ENCODE measurements around the gene PPM1E. TPM values are rescaled to one million over a fixed set of nuclear protein-coding genes. Genes with fewer than 3 reads are reported as not detected.
A peak's percentile ranks its signal among the peaks of the same experiment; 100 is the strongest.
"Not testable (repeated sequence)": the region's sequence is repeated elsewhere in the genome, so short reads cannot be mapped to it uniquely, and the experiment has no call there.

PPM1E gene
- total RNA-seq, 1 experiment from 2014 or later = 3.5 TPM

DNA sequence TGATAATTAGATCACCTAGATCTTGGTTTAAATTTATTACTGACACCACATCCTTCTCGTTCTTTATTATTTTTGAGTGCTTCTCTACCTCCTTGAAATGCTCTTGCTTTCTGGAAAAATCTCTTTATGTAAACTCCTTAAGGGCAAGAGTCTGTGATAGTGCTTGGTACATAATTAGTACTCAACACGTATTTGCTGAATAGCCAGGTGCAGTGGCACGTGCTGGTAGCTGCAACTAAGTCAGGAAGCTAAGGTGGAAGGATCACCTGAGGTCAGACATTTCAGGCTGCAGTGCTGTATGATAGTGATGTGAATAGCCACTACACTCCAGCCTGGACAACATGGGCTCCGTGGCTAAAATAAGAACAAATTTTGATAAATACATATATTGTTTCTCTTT lies 63.0 kb downstream of the PPM1E start:
- no peak for DNase-seq (ENCODE audit: low read depth, low spot score)
- in situ Hi-C loops (cut with HindIII; ENCODE audit: low pct_unique_long_range_greater_than_20kb, low sequenced_read_pairs) = no loop called here

GRCh38 chr17:58822148-58823050 lies 66.7 kb downstream of the PPM1E start:
- in situ Hi-C loops (cut with HindIII; ENCODE audit: low pct_unique_long_range_greater_than_20kb, low sequenced_read_pairs) = no loop called here

DNA sequence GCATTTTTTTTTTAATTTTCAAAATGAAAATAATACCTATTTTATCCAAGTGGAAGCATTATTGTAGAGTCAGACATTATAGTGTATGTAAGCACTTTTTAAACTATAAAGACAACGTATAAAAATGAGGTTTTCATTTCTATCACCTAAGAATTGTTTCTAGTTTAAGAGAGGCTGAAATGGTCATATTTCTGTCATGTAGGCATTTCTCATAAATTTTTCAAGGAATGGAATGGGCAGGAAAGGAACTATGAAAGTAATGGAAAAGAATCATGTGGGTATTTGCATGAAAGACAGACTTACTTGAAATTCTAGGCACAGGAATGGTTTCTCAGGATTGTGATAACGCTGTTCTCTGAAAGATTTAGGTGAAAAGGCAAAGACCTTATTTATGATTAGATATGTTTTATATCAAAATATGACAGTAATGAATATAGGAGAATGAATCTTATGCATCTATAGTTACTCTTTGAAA lies 67.4 kb downstream of the PPM1E start:
- in situ Hi-C loops (cut with HindIII; ENCODE audit: low pct_unique_long_range_greater_than_20kb, low sequenced_read_pairs) = no loop called here
- no peak for DNase-seq (ENCODE audit: low read depth, low spot score)

More at GRCh38 chr17:58822148-58823050, 66.7 kb downstream of the PPM1E start:
- no peak for DNase-seq (ENCODE audit: low read depth, low spot score)

DNA sequence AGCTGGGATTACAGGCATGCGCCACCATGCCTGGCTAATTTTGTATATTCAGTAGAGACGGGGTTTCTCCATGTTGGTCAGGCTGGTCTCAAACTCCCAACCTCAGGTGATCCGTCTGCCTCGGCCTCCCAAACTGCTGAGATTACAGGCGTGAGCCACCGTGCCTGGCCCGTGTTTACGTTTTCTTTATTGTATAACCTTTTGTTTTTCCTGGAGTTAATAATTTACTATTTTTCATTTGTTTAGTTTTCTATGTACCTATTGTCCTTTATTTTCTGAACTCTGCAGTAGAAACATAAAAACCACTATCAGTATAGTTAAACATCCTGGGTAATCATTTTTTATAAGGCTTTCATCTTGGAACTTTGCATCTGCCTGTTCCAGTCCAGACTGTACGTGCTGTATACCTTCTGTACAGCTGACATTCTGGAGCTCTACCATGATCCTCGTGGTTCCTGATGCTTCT lies 73.6 kb downstream of the PPM1E start:
- DNase-seq (ENCODE audit: low read depth, low spot score) = no peak
- in situ Hi-C loops (cut with HindIII; ENCODE audit: low pct_unique_long_range_greater_than_20kb, low sequenced_read_pairs) = no loop called here

DNA sequence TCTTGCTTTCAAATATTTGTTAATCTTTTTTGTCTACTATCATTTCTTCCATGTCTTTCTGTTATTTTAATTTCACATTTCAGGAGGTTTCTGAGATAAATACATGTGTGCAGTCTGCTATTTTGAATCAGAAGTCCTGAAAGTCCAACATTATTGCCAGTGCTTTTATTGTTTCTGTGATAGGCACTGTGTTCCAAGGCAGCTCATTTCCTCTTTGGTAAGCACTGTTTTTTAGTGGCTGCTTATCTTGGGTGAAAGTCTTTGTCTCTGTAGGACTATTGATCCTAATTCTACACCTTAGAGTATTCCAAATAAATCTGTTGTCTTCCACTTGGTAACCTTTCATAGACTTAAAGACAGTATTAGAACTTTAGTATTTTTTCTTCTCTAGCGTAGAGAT lies 76.1 kb downstream of the PPM1E start:
- in situ Hi-C loops (cut with HindIII; ENCODE audit: low pct_unique_long_range_greater_than_20kb, low sequenced_read_pairs) = no loop called here

DNA sequence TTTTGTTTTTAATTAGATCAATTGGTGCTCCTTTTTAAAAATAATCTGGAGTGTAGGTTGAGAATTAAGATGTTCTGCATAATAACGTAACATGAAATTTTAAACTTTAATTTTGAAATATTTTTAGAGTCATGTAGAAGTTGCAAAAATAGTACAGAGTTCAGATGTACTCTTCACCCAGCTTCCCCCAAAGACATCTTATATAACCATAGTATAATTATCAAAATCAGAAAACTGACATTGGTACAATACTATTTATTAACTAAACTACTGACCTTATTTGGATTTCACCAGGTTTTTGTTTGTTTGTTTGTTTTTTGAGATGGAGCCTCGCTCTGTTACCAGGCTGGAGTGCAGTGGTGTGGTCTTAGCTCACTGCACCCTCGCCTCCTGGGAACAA lies 76.9 kb downstream of the PPM1E start:
- DNase-seq (ENCODE audit: low read depth, low spot score) = no peak
- in situ Hi-C loops (cut with HindIII; ENCODE audit: low pct_unique_long_range_greater_than_20kb, low sequenced_read_pairs) = no loop called here

More for the DNA sequence above, 76.1 kb downstream of the PPM1E start:
- no peak for DNase-seq (ENCODE audit: low read depth, low spot score)

GRCh38 chr17:58837699-58838098 lies 82.0 kb downstream of the PPM1E start:
- in situ Hi-C loops (cut with HindIII; ENCODE audit: low pct_unique_long_range_greater_than_20kb, low sequenced_read_pairs) = no loop called here
- DNase-seq (ENCODE audit: low read depth, low spot score) = no peak

- DNase-seq (ENCODE audit: low read depth, low spot score) = no peak
- in situ Hi-C loops (cut with HindIII; ENCODE audit: low pct_unique_long_range_greater_than_20kb, low sequenced_read_pairs) = no loop called here
Measured at GRCh38 chr17:58840820-58841612, 85.4 kb downstream of the PPM1E start.

GRCh38 chr17:58846413-58846812 lies 90.8 kb downstream of the PPM1E start:
- DNase-seq (ENCODE audit: low read depth, low spot score); in situ Hi-C loops (cut with HindIII; ENCODE audit: low pct_unique_long_range_greater_than_20kb, low sequenced_read_pairs): not testable (repeated sequence)

DNA sequence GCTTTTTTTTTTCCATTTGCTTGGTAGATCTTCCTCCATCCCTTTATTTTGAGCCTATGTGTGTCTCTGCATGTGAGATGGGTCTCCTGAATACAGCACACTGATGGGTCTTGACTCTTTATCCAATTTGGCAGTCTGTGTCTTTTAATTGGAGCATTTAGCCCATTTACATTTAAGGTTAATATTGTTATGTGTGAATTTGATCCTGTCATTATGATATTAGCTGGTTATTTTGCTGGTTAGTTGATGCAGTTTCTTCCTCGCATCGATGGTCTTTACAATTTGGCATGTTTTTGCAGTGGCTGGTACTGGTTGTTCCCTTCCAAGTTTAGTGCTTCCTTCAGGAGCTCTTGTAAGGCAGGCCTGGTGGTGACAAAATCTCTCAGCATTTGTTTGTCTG lies 94.5 kb downstream of the PPM1E start:
- DNase-seq (ENCODE audit: low read depth, low spot score); in situ Hi-C loops (cut with HindIII; ENCODE audit: low pct_unique_long_range_greater_than_20kb, low sequenced_read_pairs): not testable (repeated sequence)

GRCh38 chr17:58865301-58865700 lies 109.6 kb downstream of the PPM1E start:
- DNase-seq (ENCODE audit: low read depth, low spot score) = no peak
- in situ Hi-C loops (cut with HindIII; ENCODE audit: low pct_unique_long_range_greater_than_20kb, low sequenced_read_pairs) = no loop called here

GRCh38 chr17:58870747-58871146 lies 115.1 kb downstream of the PPM1E start:
- peak; percentile 18 for DNase-seq (ENCODE audit: low read depth, low spot score)
- in situ Hi-C loops (cut with HindIII; ENCODE audit: low pct_unique_long_range_greater_than_20kb, low sequenced_read_pairs) = no loop called here

GRCh38 chr17:58873926-58874325 lies 118.3 kb downstream of the PPM1E start:
- in situ Hi-C loops (cut with HindIII; ENCODE audit: low pct_unique_long_range_greater_than_20kb, low sequenced_read_pairs) = no loop called here
- DNase-seq (ENCODE audit: low read depth, low spot score) = no peak

GRCh38 chr17:58875261-58875660 lies 119.6 kb downstream of the PPM1E start:
- in situ Hi-C loops (cut with HindIII; ENCODE audit: low pct_unique_long_range_greater_than_20kb, low sequenced_read_pairs) = no loop called here

GRCh38 chr17:58884161-58884560 lies 128.5 kb downstream of the PPM1E start:
- DNase-seq (ENCODE audit: low read depth, low spot score) = no peak
- in situ Hi-C loops (cut with HindIII; ENCODE audit: low pct_unique_long_range_greater_than_20kb, low sequenced_read_pairs) = no loop called here

More at GRCh38 chr17:58875261-58875660, 119.6 kb downstream of the PPM1E start:
- no peak for DNase-seq (ENCODE audit: low read depth, low spot score)

DNA sequence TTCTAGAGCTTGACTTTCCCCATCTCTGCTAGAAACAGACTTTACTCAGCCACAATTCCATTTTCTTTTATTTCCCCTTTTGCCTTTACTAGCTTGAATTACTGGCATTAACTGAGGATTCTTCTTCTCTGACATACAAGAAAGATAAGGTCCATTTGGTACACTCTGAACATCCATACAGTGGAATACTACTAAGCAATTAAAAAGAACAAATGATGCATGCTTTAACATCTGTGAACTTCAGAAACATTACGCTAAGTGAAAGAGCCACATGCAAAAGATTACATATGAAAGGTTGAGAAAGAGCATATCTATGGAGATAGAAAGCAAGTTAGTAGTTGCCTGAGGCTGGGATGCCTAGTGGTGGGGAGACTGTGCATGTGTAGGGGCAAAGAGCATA lies 130.9 kb downstream of the PPM1E start:
- in situ Hi-C loops (cut with HindIII; ENCODE audit: low pct_unique_long_range_greater_than_20kb, low sequenced_read_pairs) = no loop called here
- DNase-seq (ENCODE audit: low read depth, low spot score) = no peak

DNA sequence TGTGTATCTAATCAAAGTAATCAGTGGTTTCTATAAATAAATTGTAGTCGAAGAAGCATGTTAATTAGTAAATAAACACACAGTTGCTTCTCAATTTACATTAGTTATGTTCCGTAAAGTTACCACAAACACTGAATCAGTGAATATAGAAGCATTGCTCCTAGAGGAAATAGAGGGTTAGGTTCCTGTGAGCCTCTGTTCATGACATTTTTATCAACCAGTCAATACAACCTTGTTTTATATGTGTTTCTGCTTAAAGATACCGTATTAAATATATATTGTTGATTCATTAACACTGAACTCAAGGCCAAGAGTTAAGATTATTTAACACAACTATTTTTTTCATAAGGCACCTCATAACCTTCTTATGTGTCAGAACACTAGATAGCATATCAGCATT lies 134.3 kb downstream of the PPM1E start:
- in situ Hi-C loops (cut with HindIII; ENCODE audit: low pct_unique_long_range_greater_than_20kb, low sequenced_read_pairs) = no loop called here

DNA sequence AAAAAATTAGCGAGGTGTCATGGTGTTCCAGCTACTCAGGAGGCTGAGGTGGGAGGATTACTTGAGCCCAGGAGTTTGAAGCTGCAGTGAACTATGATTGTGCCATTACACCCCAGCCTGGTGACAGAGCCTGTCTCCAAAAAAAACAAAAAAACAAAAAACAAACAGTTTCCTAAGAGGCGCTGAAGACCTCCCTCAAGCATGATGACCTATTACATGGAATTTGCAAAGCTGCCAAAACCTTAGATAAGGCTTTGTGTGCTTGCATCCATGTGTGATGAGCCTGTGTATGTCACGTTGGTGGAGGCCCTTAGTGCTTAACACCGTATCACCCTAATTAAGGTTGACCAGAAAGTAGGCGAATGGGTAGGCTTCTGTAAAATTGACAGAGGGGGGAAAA lies 143.5 kb downstream of the PPM1E start:
- in situ Hi-C loops (cut with HindIII; ENCODE audit: low pct_unique_long_range_greater_than_20kb, low sequenced_read_pairs) = no loop called here
- DNase-seq (ENCODE audit: low read depth, low spot score) = no peak

More for the DNA sequence above, 134.3 kb downstream of the PPM1E start:
- no peak for DNase-seq (ENCODE audit: low read depth, low spot score)
